NCI-H1105 (cell line): ENCODE measurements around the gene GABRD.

Experiments
- DNase-seq: peaks from one replicate; lab custom pipeline; 2025; lab: John Stamatoyannopoulos, UW

The GABRD gene

DNA sequence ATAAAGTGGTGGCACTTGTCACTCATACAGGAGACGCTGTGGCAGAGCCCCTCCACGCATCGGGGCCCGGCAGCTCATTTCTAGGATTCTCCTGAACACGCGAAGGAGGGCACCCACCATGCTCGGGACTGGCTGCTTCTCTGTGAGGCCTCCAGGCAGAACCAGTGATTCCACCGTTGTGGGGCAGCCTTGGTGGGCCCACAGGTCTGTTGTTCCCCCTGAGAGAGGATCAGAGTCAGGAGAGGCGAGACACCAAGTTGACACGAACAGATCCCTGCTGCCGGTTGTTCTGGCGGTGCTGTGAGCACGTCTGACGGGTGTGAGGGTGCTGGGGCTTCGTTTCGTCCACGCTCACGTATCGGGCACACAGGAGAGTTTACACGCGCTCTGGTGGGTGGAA, 57.7 kb downstream of the GABRD start:
- DNase-seq: no peak

DNA sequence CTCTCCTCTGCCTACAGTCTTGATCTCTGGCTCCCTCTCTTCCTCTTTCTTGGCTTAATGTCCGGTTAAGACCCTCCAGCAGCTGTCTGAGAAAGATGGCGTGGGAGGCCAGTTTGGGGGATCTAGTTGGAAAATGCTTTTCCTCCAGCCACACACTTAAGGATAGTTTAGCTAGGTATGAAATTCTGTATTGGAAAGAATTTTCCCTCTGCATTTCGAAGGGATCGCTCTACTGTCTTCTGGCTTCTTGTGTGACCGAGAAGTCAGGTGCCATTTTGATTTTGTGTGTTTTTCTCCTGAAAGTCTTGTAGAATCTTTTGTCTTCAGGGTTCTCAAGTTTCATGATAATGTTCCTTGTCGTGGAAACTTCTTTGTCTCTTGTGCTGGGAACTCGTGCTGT, 59.0 kb downstream of the GABRD start:
- DNase-seq: no peak

DNA sequence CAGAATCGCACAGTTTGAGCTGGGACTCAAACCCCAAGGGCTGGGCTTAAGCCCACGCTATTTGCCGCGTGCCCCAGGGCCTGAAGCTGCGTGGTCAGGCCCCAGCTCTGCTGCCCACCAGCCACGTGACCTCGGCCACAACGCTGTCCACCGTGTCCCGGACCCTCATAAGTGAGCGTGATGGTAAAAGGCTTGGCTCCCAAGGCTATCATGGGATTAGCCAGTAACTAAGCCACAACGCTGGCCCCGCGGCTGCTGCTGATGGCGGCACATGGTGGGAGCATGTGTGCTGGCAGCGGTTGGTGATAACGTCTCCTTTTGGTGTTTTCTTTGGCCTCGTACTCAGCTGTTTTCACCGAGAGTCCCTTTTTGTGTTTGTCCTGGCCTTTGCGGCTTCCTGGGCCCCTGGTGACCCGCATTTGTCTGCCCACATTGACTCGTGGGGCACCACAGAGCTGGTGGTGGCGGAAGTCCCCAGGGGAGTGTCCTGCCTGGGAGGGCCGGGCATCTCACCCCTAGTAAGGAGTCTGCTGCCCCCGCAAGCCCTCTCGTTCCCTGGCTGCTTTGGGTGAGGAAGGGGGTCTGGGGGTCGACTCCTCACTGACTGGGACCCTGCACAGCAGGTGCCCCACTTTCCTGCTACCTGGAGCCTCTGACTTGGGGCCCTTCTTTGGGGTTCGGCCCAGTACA, 60.4 kb downstream of the GABRD start:
- no peak for DNase-seq

DNA sequence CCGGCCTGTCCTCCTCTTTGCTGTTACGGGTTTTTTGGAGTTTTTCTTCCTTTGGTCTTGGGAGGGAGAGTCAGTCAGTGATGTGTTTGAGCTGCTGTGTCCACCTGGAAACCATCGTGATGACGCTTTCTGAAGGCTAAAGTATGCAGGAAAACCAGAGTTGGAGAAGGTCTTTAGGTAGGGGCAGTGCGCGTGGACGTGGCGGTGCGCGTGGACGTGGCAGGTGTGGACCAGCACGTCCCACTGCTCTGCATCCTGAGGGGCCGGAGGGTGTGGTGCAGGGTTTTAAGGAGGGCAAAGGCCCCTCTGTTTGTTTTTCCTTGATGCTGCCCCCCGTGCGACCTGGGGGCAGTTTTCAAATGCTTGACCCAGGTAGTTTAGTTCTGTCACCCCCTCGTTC, 61.0 kb downstream of the GABRD start:
- no peak for DNase-seq
